ENCODE data around the gene CADM2. TPM values are rescaled to one million over a fixed set of nuclear protein-coding genes. Genes with fewer than 3 reads are reported as not detected.

CADM2 gene
- total RNA-seq, 2 donors from 2014 or later: 0.27 to 11.7 TPM

- no peak for TF ChIP-seq POLR2AphosphoS5 (IDR thresholded peaks at IDR 0.05)
- TF ChIP-seq, protein P1, sequence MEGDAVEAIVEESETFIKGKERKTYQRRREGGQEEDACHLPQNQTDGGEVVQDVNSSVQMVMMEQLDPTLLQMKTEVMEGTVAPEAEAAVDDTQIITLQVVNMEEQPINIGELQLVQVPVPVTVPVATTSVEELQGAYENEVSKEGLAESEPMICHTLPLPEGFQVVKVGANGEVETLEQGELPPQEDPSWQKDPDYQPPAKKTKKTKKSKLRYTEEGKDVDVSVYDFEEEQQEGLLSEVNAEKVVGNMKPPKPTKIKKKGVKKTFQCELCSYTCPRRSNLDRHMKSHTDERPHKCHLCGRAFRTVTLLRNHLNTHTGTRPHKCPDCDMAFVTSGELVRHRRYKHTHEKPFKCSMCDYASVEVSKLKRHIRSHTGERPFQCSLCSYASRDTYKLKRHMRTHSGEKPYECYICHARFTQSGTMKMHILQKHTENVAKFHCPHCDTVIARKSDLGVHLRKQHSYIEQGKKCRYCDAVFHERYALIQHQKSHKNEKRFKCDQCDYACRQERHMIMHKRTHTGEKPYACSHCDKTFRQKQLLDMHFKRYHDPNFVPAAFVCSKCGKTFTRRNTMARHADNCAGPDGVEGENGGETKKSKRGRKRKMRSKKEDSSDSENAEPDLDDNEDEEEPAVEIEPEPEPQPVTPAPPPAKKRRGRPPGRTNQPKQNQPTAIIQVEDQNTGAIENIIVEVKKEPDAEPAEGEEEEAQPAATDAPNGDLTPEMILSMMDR (IDR thresholded peaks at IDR 0.05): no peak
- TF ChIP-seq POLR2A (IDR thresholded peaks at IDR 0.05): no peak
- no peaks in the 10 kb centered on the region for H3K4me1 ChIP-seq (replicated peaks)
- DNase-seq (ENCODE audit: low spot score): no peak
- 0% methylated on average over 1 of the region's 1 CpG for WGBS
- no peaks in the 10 kb centered on the region for H3K9me3 ChIP-seq
- H3K36me3 ChIP-seq: no peaks in the 10 kb centered on the region
- H3K4me3 ChIP-seq: no peak overlapping the region
- intact Hi-C loops (cut with DNase I): no loop called here
- no peak overlapping the region for H3K27ac ChIP-seq
- H3K27me3 ChIP-seq (replicated peaks; ENCODE audit: insufficient read depth): no peaks in the 10 kb centered on the region
These were observed 435.6 kb downstream of the CADM2 start for GRCh38 chr3:85394424-85394823.

- Histone ChIP-seq H3K27me3 (replicated peaks; ENCODE audit: insufficient read depth) (no peaks in the 10 kb centered on the region), H3K9me3 (no peaks in the 10 kb centered on the region), H3K4me3 (no peak overlapping the region), H3K4me1 (replicated peaks) (no peaks in the 10 kb centered on the region), H3K27ac (no peak overlapping the region), H3K36me3 (no peaks in the 10 kb centered on the region)
- TF ChIP-seq, protein P1 (IDR thresholded peaks at IDR 0.05): no peak
- TF ChIP-seq POLR2AphosphoS5 (IDR thresholded peaks at IDR 0.05) (no peak), POLR2A (IDR thresholded peaks at IDR 0.05) (no peak)
- 94% methylated on average over 2 of the region's 2 CpGs for WGBS
- intact Hi-C loops (cut with DNase I): no loop called here
- no peak for DNase-seq (ENCODE audit: low spot score)
These were observed 438.6 kb downstream of the CADM2 start for GRCh38 chr3:85397434-85397833.

DNA sequence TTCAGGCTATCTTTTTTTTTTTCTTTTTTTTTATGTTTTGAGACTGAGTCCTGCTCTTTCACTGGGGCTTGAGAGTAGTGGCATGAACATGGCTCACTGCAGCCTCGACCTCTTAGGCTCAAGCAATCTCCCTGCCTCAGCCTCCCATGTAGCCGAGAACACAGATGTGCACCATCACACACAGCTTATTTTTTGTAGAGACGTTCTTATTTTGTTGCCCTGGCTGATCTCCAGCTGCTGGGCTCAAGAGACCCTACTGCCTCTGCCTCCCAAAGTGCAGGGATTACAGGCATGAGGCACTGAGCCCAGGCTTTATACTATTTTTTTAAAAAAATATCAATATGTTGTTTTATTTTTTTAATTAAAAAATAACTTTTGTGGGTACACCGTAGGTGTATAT is 467.3 kb downstream of the CADM2 start:
- no peak for TF ChIP-seq POLR2AphosphoS5 (IDR thresholded peaks at IDR 0.05)
- TF ChIP-seq POLR2A (IDR thresholded peaks at IDR 0.05): no peak
- TF ChIP-seq, protein P1 (IDR thresholded peaks at IDR 0.05): no peak
- H3K4me3 ChIP-seq: no peak overlapping the region
- no peak overlapping the region for H3K27ac ChIP-seq
- H3K9me3 ChIP-seq: no peaks in the 10 kb centered on the region
- no peaks in the 10 kb centered on the region for H3K4me1 ChIP-seq (replicated peaks)
- intact Hi-C loops (cut with DNase I): no loop called here
- DNase-seq (ENCODE audit: low spot score): no peak
- WGBS: 64% methylated on average over 4 of the region's 4 CpGs
- no peaks in the 10 kb centered on the region for H3K27me3 ChIP-seq (replicated peaks; ENCODE audit: insufficient read depth)
- no peaks in the 10 kb centered on the region for H3K36me3 ChIP-seq

DNA sequence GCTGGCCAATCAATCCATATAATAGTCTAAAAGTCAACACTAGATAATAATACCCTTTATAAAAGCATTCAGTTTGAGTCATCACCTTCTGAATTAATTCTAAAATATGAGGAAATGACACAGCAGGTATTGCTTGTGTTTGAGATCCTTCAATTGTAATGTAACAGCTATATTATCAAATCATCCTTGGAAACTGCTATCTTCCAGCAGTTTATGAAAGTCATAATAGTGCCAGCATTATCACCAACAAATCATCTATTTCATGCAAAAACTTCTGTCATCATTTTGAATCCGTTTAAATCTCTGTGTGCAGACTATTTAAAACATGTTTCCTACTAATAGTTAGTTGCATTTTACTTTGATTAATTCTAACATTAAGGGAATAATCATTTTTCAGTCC is 468.7 kb downstream of the CADM2 start:
- no peak overlapping the region for H3K27ac ChIP-seq
- WGBS: 53% methylated on average over 1 of the region's 1 CpG
- DNase-seq (ENCODE audit: low spot score): no peak
- TF ChIP-seq, protein P1 (IDR thresholded peaks at IDR 0.05): no peak
- TF ChIP-seq POLR2A (IDR thresholded peaks at IDR 0.05) (no peak), POLR2AphosphoS5 (IDR thresholded peaks at IDR 0.05) (no peak)
- no peaks in the 10 kb centered on the region for H3K27me3 ChIP-seq (replicated peaks; ENCODE audit: insufficient read depth)
- intact Hi-C loops (cut with DNase I): no loop called here
- no peaks in the 10 kb centered on the region for H3K4me1 ChIP-seq (replicated peaks)
- H3K9me3 ChIP-seq: no peaks in the 10 kb centered on the region
- no peak overlapping the region for H3K4me3 ChIP-seq
- no peaks in the 10 kb centered on the region for H3K36me3 ChIP-seq

GRCh38 chr3:85432081-85432480 is 473.3 kb downstream of the CADM2 start:
- DNase-seq (ENCODE audit: low spot score): no peak
- Histone ChIP-seq H3K9me3 (no peaks in the 10 kb centered on the region), H3K4me1 (replicated peaks) (no peaks in the 10 kb centered on the region), H3K4me3 (no peak overlapping the region), H3K27ac (no peak overlapping the region), H3K27me3 (replicated peaks; ENCODE audit: insufficient read depth) (no peaks in the 10 kb centered on the region), H3K36me3 (no peaks in the 10 kb centered on the region)
- WGBS: 63% methylated on average over 5 of the region's 5 CpGs
- TF ChIP-seq POLR2AphosphoS5 (IDR thresholded peaks at IDR 0.05): no peak
- no peak for TF ChIP-seq POLR2A (IDR thresholded peaks at IDR 0.05)
- TF ChIP-seq, protein P1 (IDR thresholded peaks at IDR 0.05): no peak
- intact Hi-C loops (cut with DNase I): no loop called here

Measured in prostate gland (tissue), 2 donors.